ENCODE results near the gene SURF1. TPM values are rescaled to one million over a fixed set of nuclear protein-coding genes. Genes with fewer than 3 reads are reported as not detected.
A peak's percentile ranks its signal among the peaks of the same experiment; 100 is the strongest.

The SURF1 gene
- total RNA-seq, 1 donor from 2014 or later, result 44.5 TPM

- FAIRE-seq, result no peak
Measured at GRCh38 chr9:133401588-133401987, 45.3 kb upstream of the SURF1 start.

DNA sequence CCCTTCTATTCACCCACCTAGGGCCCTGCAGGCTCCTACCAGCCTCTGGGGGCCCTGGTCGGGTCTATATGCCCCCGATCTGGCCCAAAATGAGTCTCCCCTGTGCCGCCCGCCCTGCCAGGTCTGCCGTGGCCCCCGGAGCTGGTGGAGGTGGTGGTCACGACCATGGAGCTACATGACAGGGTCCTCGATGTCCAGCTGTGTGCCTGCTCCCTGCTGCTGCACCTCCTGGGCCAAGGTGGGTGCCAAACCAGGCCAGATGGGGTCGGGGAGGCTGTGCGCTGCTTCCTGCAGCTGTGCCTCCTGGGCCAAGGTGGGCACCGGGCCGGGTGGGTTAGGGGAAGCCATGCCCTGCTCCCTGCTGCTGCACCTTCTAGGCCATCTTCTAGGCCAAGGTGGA lies 44.0 kb upstream of the SURF1 start:
- Histone ChIP-seq H3K36me3 (ENCODE audit: control insufficient read depth, insufficient read depth, low read length) (peaks cover 1% of the 10 kb centered on the region), H3K27me3 (ENCODE audit: control insufficient read depth, insufficient read depth, low read length) (no peaks in the 10 kb centered on the region), H3K4me3 (ENCODE audit: low read depth, low read length) (no peak overlapping the region)
- DNase-seq (ENCODE audit: low read depth) (no peak), FAIRE-seq (no peak)
- TF ChIP-seq, protein P1, sequence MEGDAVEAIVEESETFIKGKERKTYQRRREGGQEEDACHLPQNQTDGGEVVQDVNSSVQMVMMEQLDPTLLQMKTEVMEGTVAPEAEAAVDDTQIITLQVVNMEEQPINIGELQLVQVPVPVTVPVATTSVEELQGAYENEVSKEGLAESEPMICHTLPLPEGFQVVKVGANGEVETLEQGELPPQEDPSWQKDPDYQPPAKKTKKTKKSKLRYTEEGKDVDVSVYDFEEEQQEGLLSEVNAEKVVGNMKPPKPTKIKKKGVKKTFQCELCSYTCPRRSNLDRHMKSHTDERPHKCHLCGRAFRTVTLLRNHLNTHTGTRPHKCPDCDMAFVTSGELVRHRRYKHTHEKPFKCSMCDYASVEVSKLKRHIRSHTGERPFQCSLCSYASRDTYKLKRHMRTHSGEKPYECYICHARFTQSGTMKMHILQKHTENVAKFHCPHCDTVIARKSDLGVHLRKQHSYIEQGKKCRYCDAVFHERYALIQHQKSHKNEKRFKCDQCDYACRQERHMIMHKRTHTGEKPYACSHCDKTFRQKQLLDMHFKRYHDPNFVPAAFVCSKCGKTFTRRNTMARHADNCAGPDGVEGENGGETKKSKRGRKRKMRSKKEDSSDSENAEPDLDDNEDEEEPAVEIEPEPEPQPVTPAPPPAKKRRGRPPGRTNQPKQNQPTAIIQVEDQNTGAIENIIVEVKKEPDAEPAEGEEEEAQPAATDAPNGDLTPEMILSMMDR (IDR thresholded peaks at IDR 0.05; ENCODE audit: insufficient read depth, low read length, severe bottlenecking), result no peak

More at GRCh38 chr9:133401588-133401987, 45.3 kb upstream of the SURF1 start:
- peaks cover 10% of the 10 kb centered on the region for H3K36me3 ChIP-seq (ENCODE audit: control insufficient read depth, insufficient read depth, low read length)
- TF ChIP-seq, protein P1 (IDR thresholded peaks at IDR 0.05; ENCODE audit: insufficient read depth, low read length, severe bottlenecking), result no peak
- no peaks in the 10 kb centered on the region for H3K27me3 ChIP-seq (ENCODE audit: control insufficient read depth, insufficient read depth, low read length)
- no peak overlapping the region for H3K4me3 ChIP-seq (ENCODE audit: low read depth, low read length)
- DNase-seq (ENCODE audit: low read depth), result no peak

GRCh38 chr9:133397895-133398294 lies 41.6 kb upstream of the SURF1 start:
- FAIRE-seq, result no peak
- Histone ChIP-seq H3K27me3 (ENCODE audit: control insufficient read depth, insufficient read depth, low read length) (peaks cover 2% of the 10 kb centered on the region), H3K4me3 (ENCODE audit: low read depth, low read length) (no peak overlapping the region), H3K36me3 (ENCODE audit: control insufficient read depth, insufficient read depth, low read length) (no peaks in the 10 kb centered on the region)
- TF ChIP-seq, protein P1 (IDR thresholded peaks at IDR 0.05; ENCODE audit: insufficient read depth, low read length, severe bottlenecking), result no peak
- no peak for DNase-seq (ENCODE audit: low read depth)

DNA sequence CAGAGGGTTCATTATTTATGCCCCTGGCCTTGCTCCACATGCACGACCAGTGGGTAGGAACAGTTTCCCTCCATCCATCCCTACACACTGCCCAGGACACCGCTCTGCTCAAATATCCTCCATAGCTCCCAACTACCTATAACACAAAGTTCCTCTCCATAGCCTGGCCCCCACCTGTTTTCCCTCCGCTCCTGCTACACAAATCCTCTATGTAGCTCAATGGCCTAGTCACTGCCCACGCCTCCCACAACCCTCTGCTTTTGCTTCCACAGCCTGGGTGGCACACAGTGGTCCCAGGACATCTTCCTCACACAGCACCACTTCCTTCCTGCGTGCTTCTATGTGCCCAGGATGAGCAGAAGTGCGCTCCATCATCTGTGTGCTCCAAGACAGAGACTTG lies 41.1 kb upstream of the SURF1 start:
- Histone ChIP-seq H3K36me3 (ENCODE audit: control insufficient read depth, insufficient read depth, low read length) (no peaks in the 10 kb centered on the region), H3K27me3 (ENCODE audit: control insufficient read depth, insufficient read depth, low read length) (peaks cover 2% of the 10 kb centered on the region), H3K4me3 (ENCODE audit: low read depth, low read length) (no peak overlapping the region)
- TF ChIP-seq, protein P1 (IDR thresholded peaks at IDR 0.05; ENCODE audit: insufficient read depth, low read length, severe bottlenecking), result no peak
- FAIRE-seq (no peak), DNase-seq (ENCODE audit: low read depth) (no peak)

- FAIRE-seq (no peak), DNase-seq (ENCODE audit: low read depth) (no peak)
- TF ChIP-seq, protein P1 (IDR thresholded peaks at IDR 0.05; ENCODE audit: insufficient read depth, low read length, severe bottlenecking), result peak; percentile 52
- no peaks in the 10 kb centered on the region for H3K36me3 ChIP-seq (ENCODE audit: control insufficient read depth, insufficient read depth, low read length)
- H3K4me3 ChIP-seq (ENCODE audit: low read depth, low read length), result no peak overlapping the region
- H3K27me3 ChIP-seq (ENCODE audit: control insufficient read depth, insufficient read depth, low read length), result peaks cover 2% of the 10 kb centered on the region
Measured at GRCh38 chr9:133396952-133397351, 40.7 kb upstream of the SURF1 start.

DNA sequence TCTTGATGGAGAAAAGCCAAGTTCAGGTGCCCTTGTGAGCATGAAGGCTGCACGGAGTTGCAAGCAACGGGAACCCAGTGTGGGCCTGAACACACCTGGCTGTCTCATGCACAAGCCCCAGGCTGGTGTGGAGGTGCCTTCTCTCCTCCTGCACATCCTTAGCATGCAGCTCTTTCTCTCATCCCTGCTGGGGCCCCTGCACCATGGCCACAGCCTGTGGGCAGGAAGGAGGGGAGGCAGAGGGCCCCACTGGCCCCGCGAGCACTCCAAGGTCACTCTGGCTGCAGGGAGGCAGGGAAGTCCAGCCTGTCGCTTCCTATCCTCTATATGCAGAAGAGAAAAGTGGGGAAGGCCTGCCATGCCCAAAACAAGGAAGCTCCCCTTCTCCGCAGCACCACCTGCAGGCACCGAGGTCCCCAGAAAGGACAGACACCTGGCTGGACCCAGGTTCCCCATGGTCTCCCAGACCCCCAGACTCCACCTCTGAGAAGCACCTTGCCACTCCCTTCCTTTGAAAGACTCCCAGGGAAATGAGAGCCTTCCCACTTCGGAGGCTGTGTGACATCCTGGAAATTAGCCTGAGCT lies 38.5 kb upstream of the SURF1 start:
- no peak overlapping the region for H3K4me3 ChIP-seq (ENCODE audit: low read depth, low read length)
- peaks cover 2% of the 10 kb centered on the region for H3K27me3 ChIP-seq (ENCODE audit: control insufficient read depth, insufficient read depth, low read length)
- DNase-seq (ENCODE audit: low read depth), result no peak
- TF ChIP-seq, protein P1 (IDR thresholded peaks at IDR 0.05; ENCODE audit: insufficient read depth, low read length, severe bottlenecking), result peak; percentile 16
- no peak for FAIRE-seq
- no peaks in the 10 kb centered on the region for H3K36me3 ChIP-seq (ENCODE audit: control insufficient read depth, insufficient read depth, low read length)

Measured in bronchial epithelial cell (primary cell).